Measurements from ENCODE around the gene XG. TPM values are rescaled to one million over a fixed set of nuclear protein-coding genes. Genes with fewer than 3 reads are reported as not detected.
A peak's percentile ranks its signal among the peaks of the same experiment; 100 is the strongest.

Gene XG
- total RNA-seq, 1 donor from 2014 or later, result 1.2 TPM

DNA sequence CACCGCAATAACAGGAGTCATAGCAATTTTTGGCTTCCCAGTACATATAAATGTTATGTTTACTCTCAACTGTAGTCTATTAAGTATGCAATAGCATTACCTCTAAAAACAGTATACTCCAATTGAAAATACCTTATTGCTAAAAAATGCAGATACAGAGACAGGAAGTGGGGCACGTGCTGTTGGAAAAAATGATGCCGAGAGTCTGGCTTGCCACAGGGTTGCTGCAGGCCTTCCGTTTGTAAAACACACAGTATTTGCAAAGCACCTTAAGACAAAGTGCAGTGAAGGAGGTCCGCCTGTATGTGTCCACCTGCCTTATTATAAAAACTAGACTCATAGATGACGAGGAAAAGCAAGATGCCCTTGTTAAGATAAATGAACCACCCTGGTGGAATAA, 37.3 kb upstream of the XG start:
- H3K9me3 Mint-ChIP-seq, result no peaks in the 10 kb centered on the region
- TF ChIP-seq, protein P1, sequence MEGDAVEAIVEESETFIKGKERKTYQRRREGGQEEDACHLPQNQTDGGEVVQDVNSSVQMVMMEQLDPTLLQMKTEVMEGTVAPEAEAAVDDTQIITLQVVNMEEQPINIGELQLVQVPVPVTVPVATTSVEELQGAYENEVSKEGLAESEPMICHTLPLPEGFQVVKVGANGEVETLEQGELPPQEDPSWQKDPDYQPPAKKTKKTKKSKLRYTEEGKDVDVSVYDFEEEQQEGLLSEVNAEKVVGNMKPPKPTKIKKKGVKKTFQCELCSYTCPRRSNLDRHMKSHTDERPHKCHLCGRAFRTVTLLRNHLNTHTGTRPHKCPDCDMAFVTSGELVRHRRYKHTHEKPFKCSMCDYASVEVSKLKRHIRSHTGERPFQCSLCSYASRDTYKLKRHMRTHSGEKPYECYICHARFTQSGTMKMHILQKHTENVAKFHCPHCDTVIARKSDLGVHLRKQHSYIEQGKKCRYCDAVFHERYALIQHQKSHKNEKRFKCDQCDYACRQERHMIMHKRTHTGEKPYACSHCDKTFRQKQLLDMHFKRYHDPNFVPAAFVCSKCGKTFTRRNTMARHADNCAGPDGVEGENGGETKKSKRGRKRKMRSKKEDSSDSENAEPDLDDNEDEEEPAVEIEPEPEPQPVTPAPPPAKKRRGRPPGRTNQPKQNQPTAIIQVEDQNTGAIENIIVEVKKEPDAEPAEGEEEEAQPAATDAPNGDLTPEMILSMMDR (IDR thresholded peaks at IDR 0.05; ENCODE audit: unreplicated experiment), result no peak
- no peaks in the 10 kb centered on the region for H3K27me3 Mint-ChIP-seq (ENCODE audit: low read depth)
- DNase-seq (ENCODE audit: low spot score in 2 of 2, unreplicated experiment in 2 of 2), result no peak
- H3K27ac Mint-ChIP-seq, result no peak overlapping the region
- peaks cover 30% of the 10 kb centered on the region for H3K36me3 Mint-ChIP-seq
- H3K4me1 Mint-ChIP-seq, result peaks cover 13% of the 10 kb centered on the region
- no peak overlapping the region for H3K4me3 Mint-ChIP-seq

DNA sequence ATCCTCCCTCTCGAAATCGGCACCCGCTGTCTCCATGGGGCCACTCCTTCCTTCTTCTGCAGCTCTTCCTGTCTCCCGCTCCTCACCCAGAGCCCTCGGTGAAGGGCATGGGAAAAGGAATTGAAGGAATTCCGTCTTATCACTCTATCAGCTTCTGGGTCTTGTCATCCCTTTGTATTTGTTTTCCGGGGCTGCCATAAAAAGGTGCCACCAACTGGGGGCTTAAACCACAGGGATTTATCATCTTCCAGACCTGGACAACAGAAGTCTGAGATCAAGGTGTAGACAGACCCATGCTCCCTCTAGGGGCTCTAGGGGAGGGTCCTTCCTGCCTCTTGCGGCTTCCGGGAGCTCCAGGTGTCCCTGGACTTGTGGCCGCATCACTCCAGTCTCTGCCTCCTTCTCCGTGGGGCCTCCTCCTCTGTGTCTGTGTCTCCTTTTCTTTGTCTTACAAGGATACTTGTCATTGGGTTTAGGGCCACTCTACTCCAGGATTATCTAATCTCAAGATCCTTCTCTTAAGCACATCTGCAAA, 36.7 kb upstream of the XG start:
- H3K4me1 Mint-ChIP-seq, result peaks cover 7% of the 10 kb centered on the region
- H3K27ac Mint-ChIP-seq, result peak overlapping the region; percentile 10
- no peak overlapping the region for H3K4me3 Mint-ChIP-seq
- TF ChIP-seq, protein P1 (IDR thresholded peaks at IDR 0.05; ENCODE audit: unreplicated experiment), result no peak
- no peak for DNase-seq (ENCODE audit: low spot score in 2 of 2, unreplicated experiment in 2 of 2)
- H3K27me3 Mint-ChIP-seq (ENCODE audit: low read depth), result no peaks in the 10 kb centered on the region
- no peaks in the 10 kb centered on the region for H3K9me3 Mint-ChIP-seq
- H3K36me3 Mint-ChIP-seq, result peaks cover 36% of the 10 kb centered on the region

DNA sequence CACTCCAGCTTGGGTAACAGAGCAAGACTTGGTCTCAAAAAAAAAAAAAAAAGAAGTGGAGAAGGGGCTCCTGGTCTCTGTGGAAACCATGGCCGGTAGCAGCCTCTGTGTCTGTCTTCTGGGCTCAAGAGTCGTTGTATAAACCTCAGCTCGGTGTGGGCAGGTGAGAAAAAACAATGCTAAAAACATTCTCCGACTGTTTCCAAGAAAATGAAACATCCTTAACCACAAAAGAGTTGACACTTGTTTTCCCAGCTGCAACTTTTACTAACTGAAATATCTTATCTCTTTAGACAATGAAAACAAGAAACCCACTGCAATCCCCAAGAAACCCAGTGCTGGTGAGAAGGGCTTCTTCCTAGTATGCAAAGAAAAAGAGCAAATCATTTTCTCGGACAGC, 34.5 kb upstream of the XG start:
- no peak for DNase-seq (ENCODE audit: low spot score in 2 of 2, unreplicated experiment in 2 of 2)
- Mint-ChIP-seq H3K36me3 (peaks cover 45% of the 10 kb centered on the region), H3K4me3 (no peak overlapping the region), H3K9me3 (no peaks in the 10 kb centered on the region), H3K27me3 (ENCODE audit: low read depth) (no peaks in the 10 kb centered on the region), H3K4me1 (peaks cover 2% of the 10 kb centered on the region), H3K27ac (no peak overlapping the region)
- TF ChIP-seq, protein P1 (IDR thresholded peaks at IDR 0.05; ENCODE audit: unreplicated experiment), result no peak

DNA sequence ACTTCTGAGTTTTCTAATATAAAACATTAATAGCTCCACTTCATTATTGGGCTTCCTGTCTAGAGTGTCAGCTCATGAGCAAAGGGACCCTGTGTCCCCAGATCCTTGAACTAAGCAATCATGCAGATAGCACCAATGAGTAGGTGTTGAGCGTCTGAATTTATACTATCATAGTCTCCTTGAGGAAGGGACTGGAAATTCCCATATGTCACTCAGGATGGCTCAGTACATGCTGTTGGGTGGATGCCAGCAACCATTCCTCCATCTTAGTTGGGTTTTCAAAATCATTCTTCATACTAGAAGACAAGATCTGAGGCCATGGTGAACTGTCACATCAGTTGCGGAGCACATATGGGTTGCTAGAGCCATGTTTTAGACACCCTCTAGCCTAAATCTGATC, 33.0 kb upstream of the XG start:
- no peaks in the 10 kb centered on the region for H3K27me3 Mint-ChIP-seq (ENCODE audit: low read depth)
- H3K36me3 Mint-ChIP-seq, result peaks cover 59% of the 10 kb centered on the region
- no peak overlapping the region for H3K27ac Mint-ChIP-seq
- H3K4me1 Mint-ChIP-seq, result peaks cover 2% of the 10 kb centered on the region
- TF ChIP-seq, protein P1 (IDR thresholded peaks at IDR 0.05; ENCODE audit: unreplicated experiment), result no peak
- H3K4me3 Mint-ChIP-seq, result no peak overlapping the region
- no peak for DNase-seq (ENCODE audit: low spot score in 2 of 2, unreplicated experiment in 2 of 2)
- no peaks in the 10 kb centered on the region for H3K9me3 Mint-ChIP-seq

DNA sequence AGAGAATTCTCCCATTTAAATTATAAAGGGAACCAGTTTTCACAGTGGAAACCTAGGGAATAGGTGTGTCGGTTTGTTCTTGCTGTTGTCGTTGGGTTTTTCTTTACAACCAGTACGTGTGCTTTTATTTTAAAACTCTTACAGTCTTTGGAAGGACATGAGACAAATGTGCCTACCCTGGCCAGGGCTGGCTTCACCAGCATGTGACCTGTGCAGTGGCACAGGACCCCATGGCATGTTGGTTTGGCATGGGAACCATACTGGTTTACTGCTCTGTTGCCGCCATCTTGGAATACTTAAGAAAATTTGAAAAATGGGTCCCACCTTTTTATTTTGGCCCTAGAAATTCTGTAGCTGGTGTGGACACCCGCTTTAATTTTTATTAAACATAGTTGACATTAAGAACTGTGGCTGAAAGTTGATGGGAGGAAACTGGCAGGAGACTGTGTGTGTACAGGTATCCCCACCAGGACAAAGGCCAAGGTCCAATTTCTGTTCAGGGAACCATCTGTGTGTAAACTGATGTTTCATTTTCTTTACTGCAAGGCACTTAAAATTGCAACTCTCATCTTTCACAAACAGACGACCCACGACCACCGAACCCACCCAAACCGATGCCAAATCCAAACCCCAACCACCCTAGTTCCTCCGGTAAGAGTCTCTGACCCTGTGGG, 31.9 kb upstream of the XG start:
- DNase-seq (ENCODE audit: low spot score in 2 of 2, unreplicated experiment in 2 of 2), result no peak
- Mint-ChIP-seq H3K4me1 (peaks cover 2% of the 10 kb centered on the region), H3K27ac (no peak overlapping the region), H3K27me3 (ENCODE audit: low read depth) (no peaks in the 10 kb centered on the region), H3K9me3 (no peaks in the 10 kb centered on the region), H3K36me3 (peaks cover 58% of the 10 kb centered on the region), H3K4me3 (no peak overlapping the region)
- TF ChIP-seq, protein P1 (IDR thresholded peaks at IDR 0.05; ENCODE audit: unreplicated experiment), result no peak
